Activated CD4-positive, alpha-beta T cell treated with anti-CD3 and anti-CD28 coated beads, Interleukin-2, amount 50 U/mL, for 24 hours (primary cell): ENCODE results near the gene WFS1.

Source experiments
- DNase-seq, 2 donors: peaks; one replicate each; pipeline ENCODE4 v3.0.0-alpha.2; 2020; ENCODE audit warnings: low read depth in 1 of 2, low spot score in 1 of 2

WFS1 gene

GRCh38 chr4:6279582-6280289, 10.1 kb downstream of the WFS1 start:
- DNase-seq = no peak

GRCh38 chr4:6280365-6280996, 10.8 kb downstream of the WFS1 start:
- DNase-seq = no peak

GRCh38 chr4:6281436-6282313, 12.0 kb downstream of the WFS1 start:
- DNase-seq = no peak

- no peak for DNase-seq
Observed at GRCh38 chr4:6282314-6282771, 12.7 kb downstream of the WFS1 start.

- no peak for DNase-seq
Observed at GRCh38 chr4:6283282-6283681, 13.6 kb downstream of the WFS1 start.

- DNase-seq = no peak
Observed at GRCh38 chr4:6287017-6287788, 17.6 kb downstream of the WFS1 start.

GRCh38 chr4:6288342-6288741, 18.7 kb downstream of the WFS1 start:
- no peak for DNase-seq

GRCh38 chr4:6288871-6289270, 19.2 kb downstream of the WFS1 start:
- no peak for DNase-seq

- DNase-seq = no peak
Observed at GRCh38 chr4:6290256-6290655, 20.6 kb downstream of the WFS1 start.

GRCh38 chr4:6290769-6291547, 21.3 kb downstream of the WFS1 start:
- no peak for DNase-seq

GRCh38 chr4:6291784-6292297, 22.2 kb downstream of the WFS1 start:
- DNase-seq = no peak

GRCh38 chr4:6292376-6293096, 22.9 kb downstream of the WFS1 start:
- no peak for DNase-seq

- no peak for DNase-seq
Observed at GRCh38 chr4:6293097-6293445, 23.4 kb downstream of the WFS1 start.

GRCh38 chr4:6293661-6294060, 24.0 kb downstream of the WFS1 start:
- DNase-seq = no peak

GRCh38 chr4:6294705-6295421, 25.2 kb downstream of the WFS1 start:
- DNase-seq = no peak

GRCh38 chr4:6295495-6295894, 25.8 kb downstream of the WFS1 start:
- DNase-seq = no peak

GRCh38 chr4:6296026-6296425, 26.4 kb downstream of the WFS1 start:
- DNase-seq = no peak

- no peak for DNase-seq
Observed at GRCh38 chr4:6297266-6297815, 27.7 kb downstream of the WFS1 start.

- no peak for DNase-seq
Observed at GRCh38 chr4:6298035-6298434, 28.4 kb downstream of the WFS1 start.
